CD4-positive, alpha-beta T cell (primary cell): Measurements from ENCODE around the gene STX8. TPM values are rescaled to one million over a fixed set of nuclear protein-coding genes. Genes with fewer than 3 reads are reported as not detected.

Experiments
- ATAC-seq: fragments of 200-7000 bp; cut with Tn5 transposase; one replicate; pipeline ENCODE4 v1.10.0; 2022; ENCODE audit warnings: mild to moderate bottlenecking; ENCODE audit not compliant: poor library complexity
- CTCF ChIA-PET: fragments of 350-600 bp; sonication (Branson Sonifier 250); formaldehyde crosslinking; loops from one replicate; lab custom pipeline; 2021; ENCODE audit warnings: antibody characterized with exemption, inconsistent platforms; lab: Charles Lee
- POLR2A ChIA-PET: fragments of 350-600 bp; sonication (Branson Sonifier 250); formaldehyde crosslinking; loops from one replicate; lab custom pipeline; 2021; ENCODE audit warnings: antibody characterized with exemption, inconsistent platforms; lab: Charles Lee
- DNase-seq, 14 experiments: peaks; one replicate each; pipeline ENCODE4 v3.0.0-alpha.2; 2013 to 2020; ENCODE audit warnings: mixed read lengths in 2 of 14
- H3K27ac ChIP-seq, 2 donors: one replicate each; pipeline versions ENCODE4 v1.5.1 to v1.7.0; 2013; ENCODE audit warnings: low read length in 2 of 2, low read depth in 1 of 2, mild to moderate bottlenecking in 1 of 2
- H3K27me3 ChIP-seq, 2 experiments: 1 replicate in 1 of 2; 2 replicates in 1 of 2; pipeline versions ENCODE4 v1.6.1 to v1.7.0; 2013; ENCODE audit warnings: low read length in 2 of 2, control low read depth in 1 of 2, mild to moderate bottlenecking in 1 of 2, moderate library complexity in 1 of 2; ENCODE audit not compliant: insufficient read depth in 2 of 2, control insufficient read depth in 1 of 2
- H3K36me3 ChIP-seq: one replicate; pipeline ENCODE4 v1.6.1; 2013; ENCODE audit warnings: low read length, control low read depth; ENCODE audit not compliant: insufficient read depth
- H3K4me1 ChIP-seq: one replicate; pipeline ENCODE4 v1.6.1; 2013; ENCODE audit warnings: low read length, control low read depth; ENCODE audit not compliant: insufficient read depth
- H3K4me3 ChIP-seq: one replicate; pipeline ENCODE4 v1.5.1; 2013; ENCODE audit warnings: mild to moderate bottlenecking, low read length, moderate library complexity
- H3K9me3 ChIP-seq, 2 experiments: 1 replicate in 1 of 2; 2 replicates in 1 of 2; pipeline versions ENCODE4 v1.6.1 to v1.7.0; 2013; ENCODE audit warnings: low read length in 2 of 2, mild to moderate bottlenecking in 2 of 2, control low read depth in 1 of 2, moderate library complexity in 1 of 2; ENCODE audit not compliant: control insufficient read depth in 1 of 2, insufficient read depth in 1 of 2
- H3K27ac Mint-ChIP-seq: one replicate; pipeline ENCODE4 v1.8.0; 2020; ENCODE audit warnings: mixed read lengths
- H3K27me3 Mint-ChIP-seq: one replicate; pipeline ENCODE4 v1.8.0; 2021; ENCODE audit warnings: mixed read lengths
- H3K36me3 Mint-ChIP-seq: one replicate; pipeline ENCODE4 v1.8.0; 2021; ENCODE audit warnings: low read depth, mixed read lengths
- H3K4me1 Mint-ChIP-seq: one replicate; pipeline ENCODE4 v1.8.0; 2021; ENCODE audit warnings: low read depth, mixed read lengths
- H3K4me3 Mint-ChIP-seq: one replicate; pipeline ENCODE4 v1.8.0; 2020; ENCODE audit warnings: mild to moderate bottlenecking, mixed read lengths
- H3K9me3 Mint-ChIP-seq: one replicate; pipeline ENCODE4 v1.8.0; 2020; ENCODE audit warnings: mixed read lengths
- intact Hi-C, 2 experiments: fragments of 100-400 bp; cut with DNase I in 1 of 2; cut with micrococcal nuclease in 1 of 2; formaldehyde crosslinking; loops; one replicate each; pipeline versions ENCODE4 v1.15.1 to v1.9.0; 2023 to 2025; cut with DNase I, micrococcal nuclease
- total RNA-seq, 174 experiments: library from RNA in 2 of 174; stranded (reverse) in 2 of 174; gene quantifications; one replicate each; pipeline ENCODE4 v1.2.3 and lab custom pipeline; 2021 to 2026
- TF ChIP-seq, protein P1 (sequence below): fragments of 200-600 bp; IDR thresholded peaks from one replicate; pipeline ENCODE4 v1.8.0; 2022; ENCODE audit warnings: antibody characterized with exemption, mild to moderate bottlenecking

Gene STX8
- total RNA-seq, 2 experiments from 2014 or later = 52.2 to 63.2 TPM

DNA sequence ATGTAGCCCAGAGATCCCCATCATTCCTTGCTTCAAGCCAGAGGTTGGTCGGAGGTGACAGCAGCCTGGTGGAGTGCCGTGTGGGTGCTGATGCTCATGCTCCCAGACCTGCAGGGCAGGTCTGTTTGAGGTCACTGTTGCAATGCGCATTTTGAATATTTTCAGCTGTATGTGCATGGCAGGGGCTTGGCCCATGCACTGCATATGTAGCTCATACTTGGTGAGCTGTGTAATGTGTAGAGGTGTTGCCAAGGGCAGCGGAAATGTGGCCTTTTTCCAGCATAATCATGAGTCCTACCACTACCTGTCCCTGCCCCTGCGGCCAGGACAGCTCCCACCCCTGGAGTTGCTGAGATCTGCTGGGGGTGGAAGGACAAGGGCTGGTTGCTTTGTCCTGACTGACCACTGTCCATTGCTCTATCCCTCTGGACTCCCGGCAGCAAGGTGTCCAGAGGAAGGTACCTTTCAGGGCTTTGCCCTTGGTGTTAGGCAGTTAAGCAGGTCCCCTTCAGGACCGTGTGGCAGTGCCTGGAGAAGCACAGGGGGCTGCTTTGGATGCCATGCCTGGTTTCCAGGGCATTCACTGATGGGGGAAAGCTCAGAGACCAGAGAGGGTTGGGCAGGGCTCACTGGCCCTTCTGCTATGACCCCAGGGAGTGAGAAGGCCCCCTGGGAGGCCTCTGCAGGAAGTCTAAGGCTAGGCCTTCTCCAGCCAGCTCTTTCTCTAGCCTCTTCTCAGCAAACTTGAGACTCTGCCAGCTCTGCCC lies 339.2 kb downstream of the STX8 start:
- Histone ChIP-seq H3K4me3 (no peak overlapping the region), H3K27ac (no peak overlapping the region), H3K36me3 (no peaks in the 10 kb centered on the region), H3K4me1 (peaks cover 22% of the 10 kb centered on the region), H3K9me3 (peaks cover 0 to 8% of the 10 kb centered on the region in 2 experiments), H3K27me3 (peaks cover 0 to 5% of the 10 kb centered on the region in 2 experiments)
- TF ChIP-seq, protein P1, sequence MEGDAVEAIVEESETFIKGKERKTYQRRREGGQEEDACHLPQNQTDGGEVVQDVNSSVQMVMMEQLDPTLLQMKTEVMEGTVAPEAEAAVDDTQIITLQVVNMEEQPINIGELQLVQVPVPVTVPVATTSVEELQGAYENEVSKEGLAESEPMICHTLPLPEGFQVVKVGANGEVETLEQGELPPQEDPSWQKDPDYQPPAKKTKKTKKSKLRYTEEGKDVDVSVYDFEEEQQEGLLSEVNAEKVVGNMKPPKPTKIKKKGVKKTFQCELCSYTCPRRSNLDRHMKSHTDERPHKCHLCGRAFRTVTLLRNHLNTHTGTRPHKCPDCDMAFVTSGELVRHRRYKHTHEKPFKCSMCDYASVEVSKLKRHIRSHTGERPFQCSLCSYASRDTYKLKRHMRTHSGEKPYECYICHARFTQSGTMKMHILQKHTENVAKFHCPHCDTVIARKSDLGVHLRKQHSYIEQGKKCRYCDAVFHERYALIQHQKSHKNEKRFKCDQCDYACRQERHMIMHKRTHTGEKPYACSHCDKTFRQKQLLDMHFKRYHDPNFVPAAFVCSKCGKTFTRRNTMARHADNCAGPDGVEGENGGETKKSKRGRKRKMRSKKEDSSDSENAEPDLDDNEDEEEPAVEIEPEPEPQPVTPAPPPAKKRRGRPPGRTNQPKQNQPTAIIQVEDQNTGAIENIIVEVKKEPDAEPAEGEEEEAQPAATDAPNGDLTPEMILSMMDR = no peak
- no peaks in the 10 kb centered on the region for H3K36me3 Mint-ChIP-seq
- no peaks in the 10 kb centered on the region for H3K9me3 Mint-ChIP-seq
- intact Hi-C loops = no loop called here
- no peak for DNase-seq
- no peak overlapping the region for H3K27ac Mint-ChIP-seq
- no peaks in the 10 kb centered on the region for H3K27me3 Mint-ChIP-seq
- ChIA-PET POLR2A (no interaction called here), CTCF (no interaction called here)
- no peak overlapping the region for H3K4me3 Mint-ChIP-seq
- H3K4me1 Mint-ChIP-seq = peaks cover 13% of the 10 kb centered on the region
- no peak for ATAC-seq

DNA sequence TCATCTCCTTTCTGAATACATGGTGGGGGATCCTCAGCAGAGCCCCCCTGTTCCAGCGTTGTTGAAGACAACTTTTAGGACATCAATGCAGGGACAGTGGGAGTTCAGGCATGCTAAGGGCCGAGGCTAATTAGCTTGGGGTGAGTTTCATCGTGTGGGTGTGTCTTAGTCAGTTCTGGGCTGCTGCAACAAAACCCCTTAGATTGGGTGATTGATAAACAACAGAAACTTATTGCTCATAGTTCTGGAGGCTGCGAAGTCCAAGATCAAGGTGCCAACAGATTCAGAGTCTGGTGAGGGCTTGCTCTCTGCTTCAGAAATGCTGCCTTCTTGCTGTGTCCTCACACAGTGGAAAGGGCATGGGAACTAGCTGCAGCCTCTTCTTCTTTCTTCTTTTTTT lies 340.3 kb downstream of the STX8 start:
- H3K4me1 ChIP-seq = peaks cover 12% of the 10 kb centered on the region
- TF ChIP-seq, protein P1 = no peak
- intact Hi-C loops = no loop called here
- H3K27ac ChIP-seq = no peak overlapping the region
- peaks cover 11% of the 10 kb centered on the region for H3K4me1 Mint-ChIP-seq
- ChIA-PET CTCF (no interaction called here), POLR2A (no interaction called here)
- peaks cover 0 to 8% of the 10 kb centered on the region in 2 experiments for H3K9me3 ChIP-seq
- no peak overlapping the region for H3K4me3 ChIP-seq
- H3K27me3 Mint-ChIP-seq = no peaks in the 10 kb centered on the region
- H3K27ac Mint-ChIP-seq = no peak overlapping the region
- no peaks in the 10 kb centered on the region for H3K36me3 ChIP-seq
- DNase-seq (no peak), ATAC-seq (no peak)
- no peak overlapping the region for H3K4me3 Mint-ChIP-seq
- no peaks in the 10 kb centered on the region for H3K9me3 Mint-ChIP-seq
- peaks cover 0 to 5% of the 10 kb centered on the region in 2 experiments for H3K27me3 ChIP-seq
- no peaks in the 10 kb centered on the region for H3K36me3 Mint-ChIP-seq

DNA sequence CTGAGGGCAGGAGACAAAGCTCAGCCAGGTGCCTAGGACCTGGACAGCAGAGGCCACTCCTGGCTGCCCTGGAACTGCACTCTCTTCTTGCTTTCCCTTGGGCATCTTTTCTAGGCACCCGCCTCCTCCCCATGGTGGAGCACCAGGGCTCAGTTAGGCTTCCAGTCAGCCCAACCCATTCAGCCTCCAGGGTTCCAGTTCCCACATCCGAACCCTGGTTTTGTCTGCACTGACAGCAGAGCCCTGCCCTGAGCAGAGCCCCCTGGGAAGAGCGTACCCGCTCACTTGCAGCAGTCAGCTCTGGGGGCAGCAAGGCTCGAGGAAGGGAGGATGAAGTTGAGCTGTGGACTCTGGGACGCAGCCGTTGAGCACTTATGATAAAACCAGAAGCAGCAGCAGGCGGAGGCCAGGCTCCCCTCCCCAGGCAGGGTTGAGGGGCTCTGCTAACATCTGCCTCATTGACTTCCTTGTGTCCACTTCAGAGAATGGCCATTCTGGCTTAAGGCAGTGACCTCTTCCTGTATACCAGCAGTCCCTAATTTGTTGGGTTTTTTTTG lies 341.2 kb downstream of the STX8 start:
- Mint-ChIP-seq H3K9me3 (no peaks in the 10 kb centered on the region), H3K27me3 (no peaks in the 10 kb centered on the region), H3K4me1 (peaks cover 9% of the 10 kb centered on the region), H3K27ac (no peak overlapping the region), H3K36me3 (no peaks in the 10 kb centered on the region), H3K4me3 (no peak overlapping the region)
- CTCF ChIA-PET = no interaction called here
- Histone ChIP-seq H3K27me3 (peaks cover 0 to 5% of the 10 kb centered on the region in 2 experiments), H3K36me3 (no peaks in the 10 kb centered on the region), H3K9me3 (peaks cover 0 to 8% of the 10 kb centered on the region in 2 experiments), H3K4me1 (peaks cover 7% of the 10 kb centered on the region), H3K27ac (no peak overlapping the region), H3K4me3 (no peak overlapping the region)
- ATAC-seq (no peak), DNase-seq (no peak)
- TF ChIP-seq, protein P1 = no peak
- POLR2A ChIA-PET = no interaction called here
- intact Hi-C loops = no loop called here
